K562 (cell line): Measurements from ENCODE around the gene AFAP1. TPM values are rescaled to one million over a fixed set of nuclear protein-coding genes. Genes with fewer than 3 reads are reported as not detected.

Source experiments
- BACH1 ChIP-seq: fragments of 200-800 bp; sonication (Bioruptor generic); IDR thresholded peaks from 2 replicates; pipeline ENCODE4 v1.6.1; 2016; ENCODE audit warnings: missing genetic modification characterization, missing compliant biosample characterization
- CBFA2T2 ChIP-seq: fragments of 450-650 bp; conservative IDR thresholded peaks from 2 replicates; pipeline ENCODE4 v1.6.1; 2017; ENCODE audit warnings: mild to moderate bottlenecking
- ELF4 ChIP-seq: fragments of 450-650 bp; formaldehyde crosslinking; IDR thresholded peaks from 2 replicates; pipeline ENCODE4 v1.4.0; 2022; ENCODE audit warnings: missing genetic modification characterization
- IRF9 ChIP-seq: fragments of 450-650 bp; IDR thresholded peaks from 2 replicates; pipeline ENCODE4 v1.6.1; 2016; ENCODE audit warnings: missing biosample characterization, missing genetic modification characterization
- NCOA2 ChIP-seq, 2 experiments: fragments of 450-650 bp; IDR thresholded peaks; 2 replicates each; pipeline ENCODE4 v1.6.1; 2018; ENCODE audit warnings: mild to moderate bottlenecking in 2 of 2, moderate library complexity in 1 of 2; ENCODE audit not compliant: partially characterized antibody in 2 of 2
- NR2C1 ChIP-seq, 2 experiments: fragments of 450-650 bp; IDR thresholded peaks; 2 replicates each; pipeline ENCODE4 v1.6.1; 2017; ENCODE audit warnings: mild to moderate bottlenecking in 2 of 2, antibody characterized with exemption in 1 of 2, inconsistent platforms in 1 of 2, missing compliant biosample characterization in 1 of 2, missing genetic modification characterization in 1 of 2
- NUFIP1 ChIP-seq: fragments of 450-650 bp; IDR thresholded peaks from 2 replicates; pipeline ENCODE4 v1.6.1; 2018; ENCODE audit not compliant: partially characterized antibody
- PKNOX1 ChIP-seq: fragments of 450-650 bp; IDR thresholded peaks from 2 replicates; pipeline ENCODE4 v1.6.1; 2016
- PURB ChIP-seq: sonication (generic); formaldehyde crosslinking; IDR thresholded peaks from 2 replicates; pipeline ENCODE4 v1.9.0; 2021; ENCODE audit warnings: low read depth, mild to moderate bottlenecking, missing genetic modification reagents
- RB1 ChIP-seq: fragments of 450-650 bp; IDR thresholded peaks from 2 replicates; pipeline ENCODE4 v1.6.1; 2017; ENCODE audit warnings: low read depth, mild to moderate bottlenecking
- SPI1 ChIP-seq: IDR thresholded peaks from 2 replicates; pipeline ENCODE4 v1.6.1; 2011; ENCODE audit warnings: low read depth, low read length, control low read depth, borderline replicate concordance
- SRSF1 ChIP-seq: fragments of 200-400 bp; formaldehyde crosslinking; IDR thresholded peaks from 2 replicates; pipeline ENCODE4 v1.6.1; 2017; ENCODE audit warnings: mild to moderate bottlenecking, low read depth, low read length, moderate library complexity
- TCF7 ChIP-seq: sonication (generic); IDR thresholded peaks from 2 replicates; pipeline ENCODE4 v1.6.1; 2016; ENCODE audit warnings: antibody characterized with exemption, borderline replicate concordance
- TCFL5 ChIP-seq: fragments of 250-450 bp; sonication (Bioruptor Pico); conservative IDR thresholded peaks from 2 replicates; pipeline ENCODE4 v1.6.1; 2021; ENCODE audit warnings: mild to moderate bottlenecking, moderate library complexity, matching md5 sums
- TEAD1 ChIP-seq, 2 experiments: fragments of 450-650 bp in 1 of 2; sonication (generic) in 1 of 2; formaldehyde crosslinking; IDR thresholded peaks; 2 replicates each; pipeline versions ENCODE4 v1.4.0 to v1.8.0; 2020 to 2022; ENCODE audit warnings: mild to moderate bottlenecking in 2 of 2, missing genetic modification reagents in 1 of 2
- TFAP4 ChIP-seq: sonication (generic); formaldehyde crosslinking; IDR thresholded peaks from 2 replicates; pipeline ENCODE4 v1.8.0; 2022; ENCODE audit warnings: missing genetic modification reagents, mild to moderate bottlenecking, moderate library complexity, borderline replicate concordance
- THAP7 ChIP-seq: fragments of 250-450 bp; sonication (Bioruptor Pico); IDR thresholded peaks from 2 replicates; pipeline ENCODE4 v1.5.0; 2021
- THRB ChIP-seq: fragments of 450-650 bp; formaldehyde crosslinking; conservative IDR thresholded peaks from 2 replicates; pipeline ENCODE4 v1.4.0; 2022; ENCODE audit warnings: mild to moderate bottlenecking, missing genetic modification characterization
- U2AF2 ChIP-seq: fragments of 200-400 bp; formaldehyde crosslinking; optimal IDR thresholded peaks from 2 replicates; pipeline ENCODE3; 2017; ENCODE audit warnings: low read depth, mild to moderate bottlenecking, low read length
- ZBTB9 ChIP-seq: fragments of 450-650 bp; formaldehyde crosslinking; IDR thresholded peaks from 2 replicates; pipeline ENCODE4 v1.4.0; 2020; ENCODE audit warnings: mild to moderate bottlenecking, moderate library complexity
- ZC3H4 ChIP-seq: sonication (generic); formaldehyde crosslinking; IDR thresholded peaks from 2 replicates; pipeline ENCODE4 v1.9.0; 2021; ENCODE audit warnings: missing genetic modification reagents, borderline replicate concordance
- ZNF347 ChIP-seq: fragments of 450-650 bp; formaldehyde crosslinking; IDR thresholded peaks from 2 replicates; pipeline ENCODE4 v1.4.0; 2020; ENCODE audit warnings: low read depth, mild to moderate bottlenecking, moderate library complexity
- ZNF830 ChIP-seq: fragments of 250-450 bp; sonication (Bioruptor Pico); IDR thresholded peaks from 2 replicates; pipeline ENCODE4 v1.5.0; 2021; ENCODE audit warnings: mild to moderate bottlenecking
- polyA plus RNA-seq, 8 experiments: library from polyadenylated mRNA; depleted of rRNA in 4 of 8; stranded (reverse) in 5 of 8; unstranded in 3 of 8; fragments of >200 nt; fragmentation: Nextera tagmentation in 2 of 8; fragmentation: Illumina TruSeq in 1 of 8; extraction: Ambion mirVana in 2 of 8; extraction: Trizol in 1 of 8; gene quantifications; 2 replicates each; pipeline versions ENCODE4 v1.2.1 to v1.2.3, GENCODE V29; 2011 to 2014; ENCODE audit warnings: inconsistent platforms in 1 of 8, missing spikeins in 1 of 8
- total RNA-seq, 7 experiments: library from RNA; depleted of rRNA in 6 of 7; stranded (reverse); fragments of >200 nt in 6 of 7; fragmentation: Illumina TruSeq in 2 of 7; extraction: Trizol in 2 of 7; gene quantifications; 2 replicates each; pipeline versions ENCODE4 v1.2.1 to v1.2.3, GENCODE V29; 2011 to 2021; ENCODE audit warnings: low replicate concordance in 1 of 7

The AFAP1 gene
- total and polyA plus RNA-seq, 9 of the 15 experiments (the other 6 are each of a cell fraction or from before 2014, with no cell fraction given): 0.07 to 0.42 (median 0.12) TPM; not detected in 1

GRCh38 chr4:7753931-7754465, 185.7 kb downstream of the AFAP1 start (continued):
- TF ChIP-seq BACH1 (tag): no peak
- TF ChIP-seq CBFA2T2: no peak
- TF ChIP-seq SRSF1: no peak
- no peak for TF ChIP-seq NUFIP1
- no peak for TF ChIP-seq TCFL5 (CRISPR knock-in tag)
- no peak for TF ChIP-seq ZC3H4
- TF ChIP-seq ZBTB9: no peak
- no peak for TF ChIP-seq ZNF830 (CRISPR knock-in tag)
- TF ChIP-seq NCOA2 (IDR thresholded peaks at IDR 0.05; ENCODE audit: partially characterized antibody in 2 of 2): no peak
- no peak for TF ChIP-seq ZNF347
- TF ChIP-seq PURB (CRISPR knock-in tag): no peak
- no peak for TF ChIP-seq THAP7 (CRISPR knock-in tag)
- TF ChIP-seq PKNOX1: no peak
- peak; percentile 34; the same call in 1 of the 2 replicates for TF ChIP-seq SPI1
- no peak for TF ChIP-seq IRF9 (tag)
- TF ChIP-seq TFAP4 (CRISPR knock-in tag): peak; percentile 24; the same call in 1 of the 2 replicates
- TF ChIP-seq TCF7: no peak
- no peak for TF ChIP-seq TEAD1 (CRISPR knock-in tag; IDR thresholded peaks at IDR 0.05)
- TF ChIP-seq ELF4: no peak
- TF ChIP-seq NR2C1 (IDR thresholded peaks at IDR 0.05): no peak
- no peak for TF ChIP-seq NR2C1 (tag; IDR thresholded peaks at IDR 0.05)
- TF ChIP-seq RB1: no peak
- no peak for TF ChIP-seq U2AF2
- TF ChIP-seq THRB (CRISPR knock-in tag): no peak
